Left kidney (tissue), 2 donors: ENCODE measurements around the gene XKR8. TPM values are rescaled to one million over a fixed set of nuclear protein-coding genes. Genes with fewer than 3 reads are reported as not detected.

Experiments
- DNase-seq: peaks from one replicate; pipeline ENCODE4 v3.0.0-alpha.2; 2013
- polyA plus RNA-seq: library from polyadenylated mRNA; unstranded; fragments of 120-200 nt; gene quantifications from one replicate; pipeline ENCODE4 v1.2.1, GENCODE V29; 2013; ENCODE audit not compliant: insufficient read length

Gene XKR8
- polyA plus RNA-seq, 1 donor: 7.8 TPM

DNA sequence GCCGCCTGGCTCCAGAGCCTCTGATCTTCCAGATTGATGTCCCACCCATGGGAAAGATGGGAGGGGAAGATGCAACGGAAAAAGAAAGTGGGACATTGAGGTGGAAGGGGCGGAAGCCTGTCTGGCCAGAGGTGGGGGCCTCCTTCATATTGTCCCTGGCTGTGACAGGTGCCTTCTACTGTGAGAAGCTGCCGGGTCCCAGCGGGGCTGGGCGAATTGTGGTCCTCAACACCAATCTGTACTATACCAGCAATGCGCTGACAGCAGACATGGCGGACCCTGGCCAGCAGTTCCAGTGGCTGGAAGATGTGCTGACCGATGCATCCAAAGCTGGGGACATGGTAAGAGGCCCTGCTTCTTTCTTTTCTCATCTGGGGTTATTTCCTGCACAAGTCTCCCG lies 5.6 kb upstream of the XKR8 start:
- DNase-seq: no peak

DNA sequence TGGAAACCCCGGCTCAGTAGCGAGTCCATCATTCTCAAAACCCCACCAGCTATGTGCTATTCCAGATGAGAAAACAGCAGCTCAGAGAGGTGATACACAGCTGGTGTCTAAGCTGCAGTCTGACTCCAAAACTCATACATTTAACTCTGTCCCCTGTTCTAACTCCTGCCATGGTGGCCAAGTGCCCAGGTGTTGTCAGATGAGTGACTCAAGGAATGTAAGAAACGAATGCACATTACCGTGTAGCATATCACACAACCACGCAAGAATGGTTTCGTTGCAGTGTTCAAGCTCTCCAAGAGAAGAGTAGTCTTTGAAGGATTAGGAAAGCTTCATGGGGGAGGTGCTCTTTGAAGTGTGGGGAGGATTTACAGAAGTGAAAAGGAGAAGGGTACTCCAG lies 4.7 kb upstream of the XKR8 start:
- no peak for DNase-seq

DNA sequence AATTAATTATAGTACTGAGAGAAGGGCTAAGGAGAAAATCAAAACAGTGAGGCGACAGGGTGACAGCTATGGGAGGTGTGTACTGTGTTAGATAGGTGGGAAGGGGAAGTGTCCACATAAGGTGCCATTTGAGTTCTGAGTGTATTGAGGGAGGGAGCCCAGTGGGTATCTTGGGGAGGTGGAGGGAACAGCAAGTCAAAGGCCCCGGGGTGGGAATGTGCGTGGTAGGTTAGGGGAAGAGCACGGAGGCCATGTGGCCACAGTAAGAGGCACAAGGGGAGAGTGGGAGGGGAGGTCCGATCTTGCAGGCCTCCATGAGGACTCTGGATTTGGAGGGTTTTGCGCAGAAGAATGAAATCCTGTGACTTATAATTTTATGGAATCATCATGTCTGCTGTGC lies 3.0 kb upstream of the XKR8 start:
- no peak for DNase-seq

DNA sequence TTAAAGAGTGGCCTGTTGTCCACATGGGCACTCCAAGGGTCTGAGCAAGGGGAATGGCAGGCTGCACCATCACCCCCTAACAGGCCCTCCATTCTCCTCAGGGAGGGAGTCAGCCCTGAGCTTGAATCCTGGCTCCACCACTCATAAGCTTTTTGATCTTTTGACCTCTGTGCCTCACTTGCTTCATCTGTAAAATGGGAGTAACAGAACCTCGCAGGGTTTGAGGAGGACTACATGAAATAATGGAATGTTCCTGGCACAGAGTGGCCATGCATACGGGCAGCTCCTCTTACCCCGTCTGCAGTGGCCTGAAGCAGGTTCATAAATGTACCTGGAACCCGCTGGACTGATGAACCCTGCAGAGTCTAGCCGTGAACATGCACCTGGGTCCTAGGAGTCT lies 2.1 kb upstream of the XKR8 start:
- no peak for DNase-seq

DNA sequence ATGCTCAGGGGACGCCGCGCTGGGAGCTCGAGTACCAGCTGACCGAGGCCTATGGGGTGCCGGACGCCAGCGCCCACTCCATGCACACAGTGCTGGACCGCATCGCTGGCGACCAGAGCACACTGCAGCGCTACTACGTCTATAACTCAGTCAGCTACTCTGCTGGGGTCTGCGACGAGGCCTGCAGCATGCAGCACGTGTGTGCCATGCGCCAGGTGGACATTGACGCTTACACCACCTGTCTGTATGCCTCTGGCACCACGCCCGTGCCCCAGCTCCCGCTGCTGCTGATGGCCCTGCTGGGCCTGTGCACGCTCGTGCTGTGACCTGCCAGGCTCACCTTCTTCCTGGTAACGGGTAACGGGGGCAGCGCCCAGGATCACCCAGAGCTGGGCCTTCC lies 1.3 kb upstream of the XKR8 start:
- DNase-seq: no peak

DNA sequence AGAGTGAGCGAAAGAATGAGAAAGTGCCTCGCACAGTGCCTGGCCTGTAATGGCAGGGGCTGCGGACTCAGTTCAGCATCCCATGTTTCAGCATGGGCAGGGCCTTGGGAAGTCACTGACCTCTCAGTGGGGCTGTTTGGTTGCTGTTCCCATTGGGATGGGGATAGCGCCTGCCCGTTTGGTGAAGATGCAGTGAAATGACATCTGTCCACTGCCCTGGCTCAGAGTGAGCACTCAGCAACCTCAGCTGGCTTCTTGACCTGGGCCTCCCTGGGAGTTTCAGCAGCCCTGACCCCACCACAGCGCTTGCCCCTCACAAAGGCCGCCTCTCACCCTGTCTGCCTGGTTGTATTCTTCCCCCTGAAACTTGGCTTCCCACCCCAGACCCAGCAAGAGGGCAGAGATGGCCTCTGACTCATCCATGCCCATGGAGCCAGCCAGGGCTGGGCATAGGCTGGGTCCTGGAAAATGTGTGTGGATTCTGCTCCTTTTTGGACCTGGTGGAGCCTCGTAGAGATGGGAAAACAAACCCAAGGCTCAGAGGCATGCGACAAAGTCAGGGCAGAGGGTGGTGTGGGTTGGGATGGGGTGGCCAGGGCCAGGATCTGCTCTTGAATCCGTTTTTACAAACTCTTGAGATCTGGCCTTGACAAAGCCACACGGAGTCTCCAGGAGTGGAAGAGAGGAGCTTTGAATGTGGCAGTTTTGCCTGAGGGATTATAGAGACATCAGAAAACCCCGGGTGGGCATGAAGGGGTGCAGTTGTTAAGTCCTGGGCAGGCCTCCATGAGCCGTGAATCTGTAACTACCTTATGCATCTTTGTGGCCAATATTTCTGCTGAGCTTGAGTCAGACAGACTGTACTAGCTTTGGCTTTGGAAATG lies 1.2 kb downstream of the XKR8 start:
- DNase-seq: no peak

DNA sequence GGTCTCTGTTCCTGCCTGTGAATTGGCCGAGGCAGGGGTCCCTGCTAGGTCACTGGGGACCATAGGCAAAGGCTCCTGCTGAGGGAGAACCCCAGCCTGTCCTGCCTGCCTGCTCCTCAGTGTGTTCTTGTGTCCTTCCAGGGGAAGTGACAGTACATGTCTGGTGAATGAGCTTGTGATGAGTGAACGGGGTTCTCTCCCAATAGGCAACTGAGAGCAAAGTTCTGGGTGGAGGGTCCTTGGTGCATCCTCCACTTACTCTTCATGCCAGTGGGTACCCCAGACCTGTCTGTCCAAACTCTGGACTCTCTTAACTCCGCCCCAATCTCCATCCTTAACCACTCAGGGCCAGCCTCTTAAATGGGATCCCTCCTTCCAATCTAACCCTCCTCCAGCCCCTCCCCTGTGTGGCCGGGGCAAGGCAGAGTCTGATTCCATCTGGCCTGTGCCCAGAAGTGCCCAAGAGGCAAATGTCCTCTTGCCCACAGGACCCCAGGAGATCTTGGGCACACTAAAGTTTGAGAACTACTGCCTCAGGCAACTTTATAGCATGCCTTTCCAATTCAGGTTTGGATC lies 2.0 kb downstream of the XKR8 start:
- no peak for DNase-seq

DNA sequence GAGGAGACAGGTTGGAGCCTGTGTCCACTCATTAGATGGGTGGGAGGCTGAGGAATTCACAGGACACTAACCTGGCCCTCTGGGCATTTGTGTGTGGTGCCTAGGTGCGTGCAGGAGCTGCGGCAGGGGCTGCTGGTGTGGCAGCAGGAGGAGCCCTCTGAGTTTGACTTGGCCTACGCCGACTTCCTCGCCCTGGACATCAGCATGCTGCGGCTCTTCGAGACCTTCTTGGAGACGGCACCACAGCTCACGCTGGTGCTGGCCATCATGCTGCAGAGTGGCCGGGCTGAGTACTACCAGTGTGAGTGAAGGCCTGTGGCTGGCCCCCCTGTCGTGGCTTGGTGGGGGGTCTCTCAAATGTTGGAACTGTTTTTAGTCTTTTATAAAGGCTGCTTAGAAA lies 3.6 kb downstream of the XKR8 start:
- no peak for DNase-seq

DNA sequence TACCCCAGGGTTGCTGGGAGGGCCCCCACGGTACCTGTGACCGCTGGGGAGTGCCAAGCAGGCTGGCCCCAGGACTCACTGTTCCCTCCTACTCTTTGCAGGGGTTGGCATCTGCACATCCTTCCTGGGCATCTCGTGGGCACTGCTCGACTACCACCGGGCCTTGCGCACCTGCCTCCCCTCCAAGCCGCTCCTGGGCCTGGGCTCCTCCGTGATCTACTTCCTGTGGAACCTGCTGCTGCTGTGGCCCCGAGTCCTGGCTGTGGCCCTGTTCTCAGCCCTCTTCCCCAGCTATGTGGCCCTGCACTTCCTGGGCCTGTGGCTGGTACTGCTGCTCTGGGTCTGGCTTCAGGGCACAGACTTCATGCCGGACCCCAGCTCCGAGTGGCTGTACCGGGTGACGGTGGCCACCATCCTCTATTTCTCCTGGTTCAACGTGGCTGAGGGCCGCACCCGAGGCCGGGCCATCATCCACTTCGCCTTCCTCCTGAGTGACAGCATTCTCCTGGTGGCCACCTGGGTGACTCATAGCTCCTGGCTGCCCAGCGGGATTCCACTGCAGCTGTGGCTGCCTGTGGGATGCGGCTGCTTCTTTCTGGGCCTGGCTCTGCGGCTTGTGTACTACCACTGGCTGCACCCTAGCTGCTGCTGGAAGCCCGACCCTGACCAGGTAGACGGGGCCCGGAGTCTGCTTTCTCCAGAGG lies 6.8 kb downstream of the XKR8 start:
- no peak for DNase-seq

DNA sequence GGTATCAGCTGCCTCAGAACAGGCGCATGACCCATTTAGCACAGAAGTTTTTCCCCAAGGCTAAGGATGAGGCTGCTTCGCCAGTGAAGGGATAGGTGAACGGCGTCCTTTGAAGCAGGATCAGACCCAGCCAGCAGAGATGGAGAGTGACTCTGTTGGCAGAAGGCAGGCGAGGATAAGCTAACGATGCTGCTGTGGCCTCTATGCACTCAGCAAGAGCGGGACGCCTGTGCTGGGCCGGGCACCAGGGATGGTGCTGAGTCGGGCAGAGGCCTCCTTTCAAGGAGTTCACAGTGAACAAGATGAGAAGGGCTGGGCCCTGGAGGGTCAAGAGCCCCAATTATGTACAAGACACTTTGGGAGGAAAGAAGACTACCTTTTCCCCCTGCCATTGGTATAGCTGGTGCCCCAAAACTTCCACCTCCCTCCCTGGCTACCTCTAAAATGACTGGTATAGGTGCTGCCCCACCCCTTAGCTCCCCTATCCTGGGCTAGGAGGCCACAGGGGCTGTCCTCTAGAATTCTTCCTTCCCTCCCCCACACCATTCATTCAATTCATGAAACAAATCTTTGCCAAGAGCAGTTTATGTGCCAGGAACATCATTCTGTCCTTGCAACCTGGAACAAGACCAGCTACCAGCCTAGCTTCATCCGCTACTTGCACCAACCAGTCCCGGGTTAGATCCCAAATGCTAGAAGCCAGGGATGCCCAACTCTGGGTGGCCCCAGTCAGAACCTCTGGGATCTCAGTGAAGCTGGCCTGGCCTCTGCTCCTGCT lies 7.5 kb downstream of the XKR8 start:
- no peak for DNase-seq

DNA sequence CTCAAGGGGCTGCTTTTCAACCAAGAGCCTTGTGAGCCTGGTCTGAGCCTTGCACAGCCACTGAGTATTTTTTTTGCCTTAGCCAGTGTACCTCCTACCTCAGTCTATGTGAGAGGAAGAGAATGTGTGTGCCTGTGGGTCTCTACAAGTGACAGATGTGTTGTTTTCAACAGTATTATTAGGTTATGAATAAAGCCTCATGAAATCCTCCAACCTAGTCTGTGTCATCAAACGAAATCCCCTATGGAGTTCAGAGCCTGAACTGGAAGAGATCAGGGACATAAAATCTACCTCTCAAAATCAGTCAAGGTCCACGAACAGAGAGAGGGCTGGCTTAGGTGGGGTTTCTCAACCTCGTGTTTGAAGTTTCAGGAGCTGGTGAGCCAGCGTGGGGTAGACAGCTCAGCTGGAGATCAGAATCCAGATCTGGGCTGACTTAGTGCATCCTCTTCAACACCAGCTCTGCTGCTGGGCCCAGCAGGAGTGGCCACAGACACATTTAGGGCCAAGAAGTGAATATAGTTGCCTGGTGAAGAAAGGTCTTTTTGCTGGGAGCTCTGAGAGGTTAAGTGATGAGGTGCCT lies 8.2 kb downstream of the XKR8 start:
- no peak for DNase-seq

DNA sequence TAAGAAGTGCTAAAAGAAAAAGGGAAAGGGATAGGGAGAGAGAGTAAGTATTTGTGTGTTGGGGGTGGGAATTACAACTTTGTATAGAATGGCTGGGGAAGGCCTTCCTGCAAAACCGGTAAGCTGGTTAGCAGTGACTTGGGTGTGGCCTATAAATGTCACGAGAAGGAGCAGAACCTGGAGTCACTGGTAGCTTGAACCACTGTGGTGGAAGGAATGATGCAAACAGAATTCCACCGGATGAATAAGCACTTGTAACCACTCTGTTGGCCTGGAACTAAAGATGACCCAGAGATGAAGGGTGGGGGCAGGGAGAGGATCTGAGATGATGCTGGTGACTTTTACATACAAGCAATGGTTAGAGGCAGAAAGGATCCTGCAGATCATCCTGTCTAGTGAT lies 8.9 kb downstream of the XKR8 start:
- DNase-seq: no peak

DNA sequence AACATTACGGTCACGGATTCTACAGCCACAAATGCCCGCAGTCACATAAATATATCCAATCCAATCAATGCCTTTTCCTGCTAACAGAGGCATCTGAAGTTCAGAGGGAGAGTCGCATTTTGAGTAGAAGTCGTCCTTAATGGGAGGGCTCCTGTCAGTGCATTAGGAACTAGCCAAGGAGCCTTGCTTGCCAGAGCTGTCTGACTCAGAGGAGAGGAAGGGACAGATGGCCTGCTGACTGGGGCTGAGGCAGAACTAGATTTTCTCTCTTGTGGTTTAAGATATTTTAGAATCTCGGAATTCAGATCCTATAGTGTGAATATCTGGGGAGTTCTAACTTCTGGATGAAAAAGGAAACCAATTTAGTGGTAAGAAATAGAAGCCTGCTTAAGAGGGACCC lies 10.6 kb downstream of the XKR8 start:
- DNase-seq: no peak

DNA sequence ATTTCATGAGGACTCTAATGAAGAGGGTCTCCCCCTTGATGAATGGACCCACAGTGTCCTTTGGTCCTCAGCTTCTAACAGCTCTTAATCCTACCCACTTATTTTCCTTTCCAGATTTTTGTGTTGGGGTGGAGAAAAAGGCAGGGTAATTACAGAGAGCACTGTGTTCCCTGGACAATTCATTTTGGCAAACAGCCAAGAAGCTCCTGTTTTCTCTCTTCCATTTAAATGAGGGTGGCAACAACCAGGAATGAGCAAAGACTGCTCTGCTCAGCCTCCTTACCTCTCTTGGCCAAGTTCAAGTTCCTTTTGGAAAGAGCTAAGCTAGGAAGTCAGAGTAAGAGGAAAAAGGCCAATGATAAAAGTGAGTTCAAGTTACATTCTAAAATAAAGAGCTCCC lies 11.9 kb downstream of the XKR8 start:
- no peak for DNase-seq

DNA sequence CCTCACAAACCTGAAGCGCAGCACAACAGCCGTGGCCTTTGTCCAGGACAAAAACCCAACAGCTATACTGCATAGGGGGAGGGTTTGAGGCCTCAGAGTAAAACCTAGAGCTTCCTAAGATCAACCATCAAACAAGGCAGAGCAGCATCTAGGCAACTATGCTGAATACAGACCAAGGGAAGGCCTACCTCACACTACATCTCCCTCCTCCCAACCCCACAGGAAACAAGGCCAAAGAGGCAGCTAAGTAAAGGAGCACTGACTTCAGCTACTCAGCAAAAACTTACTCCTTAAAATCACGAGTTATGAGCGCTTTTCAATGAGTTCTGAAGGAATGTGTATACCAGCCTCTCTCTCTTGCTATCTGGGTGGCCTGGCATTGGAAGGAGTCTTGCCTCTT lies 12.4 kb downstream of the XKR8 start:
- DNase-seq: no peak

DNA sequence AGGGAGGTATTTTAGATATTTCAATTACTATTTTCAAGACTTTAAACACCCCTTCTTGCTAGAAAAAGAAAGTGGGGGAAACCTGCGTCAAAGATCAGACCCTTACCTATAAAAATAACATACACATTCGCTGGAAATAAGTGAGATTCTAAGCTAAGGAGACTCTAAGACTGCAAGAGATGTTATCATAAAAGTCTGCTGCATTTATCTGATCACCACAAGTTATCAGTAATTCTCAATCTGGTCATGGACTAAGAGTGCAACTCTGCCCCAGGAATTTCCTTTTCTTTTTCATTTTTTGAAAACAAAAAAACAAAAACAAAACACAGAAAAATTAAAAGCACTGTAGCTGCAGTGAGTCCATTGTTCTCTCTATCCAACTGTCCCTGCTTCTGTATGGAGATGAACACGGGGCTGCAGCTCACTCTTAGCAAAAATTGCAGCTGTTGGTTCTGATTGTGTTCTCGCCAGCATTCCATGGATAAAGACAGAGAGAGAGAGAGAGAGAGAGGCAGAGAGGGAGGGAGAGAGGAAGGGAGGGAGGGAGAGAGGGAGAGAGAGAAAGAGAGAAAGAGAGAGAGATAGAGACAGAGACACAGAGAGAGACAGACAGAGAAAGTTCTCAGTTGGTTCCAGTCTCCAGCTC lies 14.1 kb downstream of the XKR8 start:
- DNase-seq: no peak

DNA sequence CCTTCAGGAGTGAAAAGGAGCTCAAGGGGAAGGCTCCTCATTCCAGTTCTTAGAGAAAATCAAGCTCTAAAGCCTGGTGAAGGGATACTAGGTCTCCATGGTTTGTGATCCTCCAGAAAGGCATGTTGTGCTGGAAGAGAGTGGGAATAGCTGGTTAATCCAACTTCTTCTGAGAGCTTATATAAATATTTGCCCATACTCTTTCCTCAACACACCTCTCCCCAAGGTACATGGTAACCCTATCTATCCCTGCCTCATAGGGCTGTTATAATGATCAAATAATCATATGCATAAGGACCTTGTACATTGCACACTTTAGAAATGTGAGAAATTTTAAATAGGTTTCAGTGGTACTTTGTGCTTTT lies 14.6 kb downstream of the XKR8 start:
- no peak for DNase-seq

DNA sequence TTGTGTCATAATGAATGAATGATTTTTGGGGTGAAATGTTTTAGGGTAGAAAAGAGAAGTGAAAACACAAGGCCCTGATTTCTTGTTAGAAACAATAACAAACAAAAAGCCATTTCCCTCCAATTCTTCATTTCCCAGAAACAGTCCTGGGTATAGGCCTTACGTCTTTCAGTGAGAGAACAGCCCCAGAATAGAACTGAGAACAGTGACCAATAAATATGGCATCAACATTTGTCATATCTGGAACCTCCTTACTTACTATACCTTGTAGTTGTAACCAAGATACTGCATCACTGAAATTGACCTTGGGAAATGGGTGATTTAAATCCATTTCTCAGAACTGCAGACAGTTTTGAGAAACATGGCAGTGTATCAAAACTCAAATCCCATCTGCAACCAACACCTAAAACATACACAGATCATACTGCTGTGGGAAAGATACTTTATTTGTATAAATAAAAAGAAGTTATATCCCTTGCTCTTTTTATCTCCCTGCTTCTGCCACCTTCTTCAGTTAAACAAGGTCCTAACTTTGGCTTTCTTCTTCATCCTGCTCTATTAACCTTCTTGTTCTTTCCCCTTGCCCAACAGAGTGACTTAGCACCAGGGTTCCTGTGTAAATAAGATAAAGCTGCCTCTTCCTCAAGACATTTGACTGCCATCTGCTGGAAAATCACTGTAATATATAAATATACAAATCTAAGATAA lies 19.5 kb downstream of the XKR8 start:
- DNase-seq: no peak

DNA sequence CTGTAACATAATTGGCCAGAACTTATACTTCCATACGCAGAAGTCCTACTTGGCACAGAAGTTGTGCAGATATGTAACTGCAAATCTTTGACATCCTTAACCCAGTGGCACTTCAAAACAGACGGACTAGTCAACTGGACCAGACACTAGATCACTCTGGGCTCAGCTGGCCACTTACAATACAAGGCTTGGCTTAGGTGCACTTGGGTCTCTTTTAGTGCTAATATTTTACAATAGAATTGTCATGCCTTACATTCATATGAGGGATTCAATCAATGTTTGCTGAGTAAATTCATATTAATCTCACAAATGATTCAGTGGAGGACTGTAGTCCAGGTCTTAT lies 20.1 kb downstream of the XKR8 start:
- no peak for DNase-seq

DNA sequence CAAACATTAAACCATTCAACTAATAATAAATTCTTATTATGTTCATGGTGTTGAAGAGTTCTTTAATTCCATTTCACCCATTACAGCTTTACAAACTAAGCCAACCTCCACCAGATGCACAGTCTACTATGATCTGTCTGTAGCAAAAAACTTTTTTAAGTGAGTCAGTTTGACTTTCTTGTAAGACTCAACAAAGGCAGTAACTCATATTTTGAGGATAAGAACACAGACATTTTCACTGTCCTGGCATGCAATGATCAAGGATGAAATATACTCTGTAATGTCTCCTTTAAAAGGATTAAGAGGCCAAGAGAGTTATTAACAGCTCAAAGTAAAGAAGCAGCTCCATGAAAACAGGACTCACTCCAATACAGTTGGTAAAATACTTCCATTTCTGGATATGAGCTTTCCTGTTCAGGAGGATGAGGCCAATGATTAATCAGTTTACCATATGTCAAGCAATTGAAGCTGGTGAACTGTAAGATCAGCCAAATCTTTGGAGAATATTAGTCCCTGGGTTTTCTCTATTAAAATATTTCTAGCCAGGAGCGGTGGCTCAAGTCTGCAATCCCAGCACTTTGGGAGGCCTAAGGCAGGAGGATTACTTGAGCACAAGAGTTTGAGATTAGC lies 20.6 kb downstream of the XKR8 start:
- DNase-seq: no peak

DNA sequence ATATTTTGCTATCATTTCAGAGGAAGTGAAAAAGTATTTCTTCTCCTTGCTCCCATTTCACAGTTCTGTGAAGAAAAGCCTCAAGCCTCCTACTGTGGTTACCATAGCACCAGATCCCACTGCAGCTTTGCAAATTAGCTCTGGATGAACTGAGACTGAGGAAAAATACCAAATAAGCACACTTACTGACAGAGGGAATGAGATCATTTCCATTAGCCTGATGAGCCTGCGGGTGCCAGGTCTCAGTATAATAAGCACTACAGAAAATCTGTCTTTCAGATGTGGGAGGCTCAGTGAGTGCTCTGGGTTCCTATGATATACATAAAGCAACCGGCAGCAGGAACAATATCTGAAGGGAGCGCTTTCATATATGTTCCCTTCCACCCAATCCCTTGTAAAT lies 21.4 kb downstream of the XKR8 start:
- no peak for DNase-seq
